Neural cell (in vitro differentiated cells): ENCODE measurements around the gene ACVR1B. TPM values are rescaled to one million over a fixed set of nuclear protein-coding genes. Genes with fewer than 3 reads are reported as not detected.

Experiments
- H2AFZ ChIP-seq: fragments of 200-600, 300-800 bp; sonication (generic), shearing (Covaris generic); 2 replicates; pipeline ENCODE4 v1.6.0; 2014; ENCODE audit warnings: low read depth, mild to moderate bottlenecking, antibody characterized with exemption, low read length, moderate library complexity
- H3F3A ChIP-seq: fragments of 200-600 bp; shearing (Covaris generic); 2 replicates; pipeline ENCODE4 v1.6.1; 2016; ENCODE audit warnings: mild to moderate bottlenecking, moderate library complexity, mixed read lengths, antibody characterized with exemption, low read length; ENCODE audit not compliant: insufficient read depth, poor library complexity, severe bottlenecking
- H3K27ac ChIP-seq: fragments of 200-600, 300-800 bp; sonication (generic), shearing (Covaris generic); 2 replicates; pipeline ENCODE4 v1.5.1; 2014; ENCODE audit warnings: mild to moderate bottlenecking, low read length, moderate library complexity
- H3K27me3 ChIP-seq: fragments of 300-800, 200-600 bp; sonication (generic), shearing (Covaris generic); 2 replicates; pipeline ENCODE4 v1.6.0; 2014; ENCODE audit warnings: mild to moderate bottlenecking, low read depth, low read length, moderate library complexity; ENCODE audit not compliant: insufficient read depth
- H3K36me3 ChIP-seq: fragments of 300-800, 200-600 bp; sonication (generic), shearing (Covaris generic); 2 replicates; pipeline ENCODE4 v1.5.1; 2014; ENCODE audit warnings: mild to moderate bottlenecking, antibody characterized with exemption, low read length, moderate library complexity; ENCODE audit not compliant: insufficient read depth
- H3K4me2 ChIP-seq: fragments of 300-800, 200-600 bp; sonication (generic), shearing (Covaris generic); 2 replicates; pipeline ENCODE4 v1.6.0; 2014; ENCODE audit warnings: mild to moderate bottlenecking, low read length
- H3K4me3 ChIP-seq: fragments of 300-800, 200-600 bp; sonication (generic), shearing (Covaris generic); 2 replicates; pipeline ENCODE4 v1.5.1; 2014; ENCODE audit warnings: mild to moderate bottlenecking, low read length, moderate library complexity
- H3K79me2 ChIP-seq: fragments of 200-600 bp; shearing (Covaris generic); replicated peaks from 2 replicates; pipeline ENCODE4 v1.6.0; 2014; ENCODE audit warnings: mild to moderate bottlenecking, low read length, moderate library complexity; ENCODE audit not compliant: insufficient read depth
- H3K9ac ChIP-seq: fragments of 300-800, 200-600 bp; sonication (generic), shearing (Covaris generic); 2 replicates; pipeline ENCODE4 v1.6.1; 2016; ENCODE audit warnings: mild to moderate bottlenecking, low read length, mixed read lengths
- H3K9me2 ChIP-seq: fragments of 200-600 bp; shearing (Covaris generic); 2 replicates; pipeline ENCODE4 v1.6.1; 2016; ENCODE audit warnings: mild to moderate bottlenecking, low read length, mixed read lengths; ENCODE audit not compliant: insufficient read depth
- H3K9me3 ChIP-seq: fragments of 200-600, 300-800 bp; sonication (generic), shearing (Covaris generic); 2 replicates; pipeline ENCODE4 v1.6.1; 2016; ENCODE audit warnings: mild to moderate bottlenecking, mixed run types, low read length, moderate library complexity, mixed read lengths
- H4K20me1 ChIP-seq: fragments of 200-600 bp; shearing (Covaris generic); 2 replicates; pipeline ENCODE4 v1.6.1; 2016; ENCODE audit warnings: mild to moderate bottlenecking, mixed run types; ENCODE audit not compliant: insufficient read depth
- EP300 ChIP-seq: fragments of 450-650 bp; conservative IDR thresholded peaks from 2 replicates; pipeline ENCODE4 v1.6.1; 2014; ENCODE audit warnings: antibody characterized with exemption, mild to moderate bottlenecking, moderate library complexity; ENCODE audit not compliant: poor library complexity, severe bottlenecking
- EZH2 ChIP-seq: fragments of 200-600, 300-800 bp; shearing (Covaris generic), sonication (generic); IDR thresholded peaks from 2 replicates; pipeline ENCODE4 v1.6.1; 2014; ENCODE audit warnings: antibody characterized with exemption, low read length, borderline replicate concordance, mild to moderate bottlenecking; ENCODE audit not compliant: insufficient read depth, poor library complexity, severe bottlenecking
- MXI1 ChIP-seq: fragments of 450-650 bp; conservative IDR thresholded peaks from 2 replicates; pipeline ENCODE4 v1.6.1; 2014; ENCODE audit warnings: antibody characterized with exemption, mild to moderate bottlenecking; ENCODE audit not compliant: poor library complexity, severe bottlenecking
- POLR2AphosphoS5 ChIP-seq: IDR thresholded peaks from 2 replicates; pipeline ENCODE4 v1.6.1; 2012
- RAD21 ChIP-seq: fragments of 450-650 bp; conservative IDR thresholded peaks from 2 replicates; pipeline ENCODE4 v1.6.1; 2014; ENCODE audit warnings: antibody characterized with exemption, mild to moderate bottlenecking, moderate library complexity
- REST ChIP-seq: IDR thresholded peaks from 2 replicates; pipeline ENCODE4 v1.6.1; 2012; ENCODE audit warnings: borderline replicate concordance
- SMC3 ChIP-seq: fragments of 450-650 bp; conservative IDR thresholded peaks from 2 replicates; pipeline ENCODE4 v1.6.1; 2014; ENCODE audit warnings: antibody characterized with exemption, mild to moderate bottlenecking, moderate library complexity; ENCODE audit not compliant: poor library complexity
- TAF1 ChIP-seq: IDR thresholded peaks from 2 replicates; pipeline ENCODE4 v1.6.1; 2012; ENCODE audit warnings: low read depth
- polyA plus RNA-seq: library from polyadenylated mRNA; depleted of rRNA; stranded (reverse); fragments of >200 nt; gene quantifications from 2 replicates; pipeline ENCODE4 v1.2.3, GENCODE V29; 2014
- TF ChIP-seq, protein P1 (sequence below): fragments of 450-650 bp; IDR thresholded peaks from 2 replicates; pipeline ENCODE4 v1.5.1; 2014; ENCODE audit warnings: antibody characterized with exemption, mild to moderate bottlenecking, moderate library complexity; ENCODE audit not compliant: poor library complexity, severe bottlenecking

ACVR1B gene
- polyA plus RNA-seq, 1 donor from 2014 or later = 47.2 TPM

GRCh38 chr12:51975196-51975595, 23.7 kb downstream of the ACVR1B start:
- no peaks in the 10 kb centered on the region for H3K9me3 ChIP-seq
- no peaks in the 10 kb centered on the region for H3K9me2 ChIP-seq
- H3K79me2 ChIP-seq = peaks cover 21% of the 10 kb centered on the region
- H3K9ac ChIP-seq = no peak overlapping the region
- no peak overlapping the region for H3K4me2 ChIP-seq
- no peak overlapping the region for H3K4me3 ChIP-seq
- no peak overlapping the region for H3K27ac ChIP-seq
- no peaks in the 10 kb centered on the region for H3K27me3 ChIP-seq
- H3F3A ChIP-seq = no peaks in the 10 kb centered on the region
- H4K20me1 ChIP-seq = peaks cover 37% of the 10 kb centered on the region
- no peak overlapping the region for H2AFZ ChIP-seq
- H3K36me3 ChIP-seq = peaks cover 6% of the 10 kb centered on the region
- TF ChIP-seq POLR2AphosphoS5 = no peak
- no peak for TF ChIP-seq TAF1
- TF ChIP-seq, protein P1, sequence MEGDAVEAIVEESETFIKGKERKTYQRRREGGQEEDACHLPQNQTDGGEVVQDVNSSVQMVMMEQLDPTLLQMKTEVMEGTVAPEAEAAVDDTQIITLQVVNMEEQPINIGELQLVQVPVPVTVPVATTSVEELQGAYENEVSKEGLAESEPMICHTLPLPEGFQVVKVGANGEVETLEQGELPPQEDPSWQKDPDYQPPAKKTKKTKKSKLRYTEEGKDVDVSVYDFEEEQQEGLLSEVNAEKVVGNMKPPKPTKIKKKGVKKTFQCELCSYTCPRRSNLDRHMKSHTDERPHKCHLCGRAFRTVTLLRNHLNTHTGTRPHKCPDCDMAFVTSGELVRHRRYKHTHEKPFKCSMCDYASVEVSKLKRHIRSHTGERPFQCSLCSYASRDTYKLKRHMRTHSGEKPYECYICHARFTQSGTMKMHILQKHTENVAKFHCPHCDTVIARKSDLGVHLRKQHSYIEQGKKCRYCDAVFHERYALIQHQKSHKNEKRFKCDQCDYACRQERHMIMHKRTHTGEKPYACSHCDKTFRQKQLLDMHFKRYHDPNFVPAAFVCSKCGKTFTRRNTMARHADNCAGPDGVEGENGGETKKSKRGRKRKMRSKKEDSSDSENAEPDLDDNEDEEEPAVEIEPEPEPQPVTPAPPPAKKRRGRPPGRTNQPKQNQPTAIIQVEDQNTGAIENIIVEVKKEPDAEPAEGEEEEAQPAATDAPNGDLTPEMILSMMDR = no peak
- no peak for TF ChIP-seq REST
- TF ChIP-seq SMC3 = no peak
- no peak for TF ChIP-seq EZH2
- no peak for TF ChIP-seq EP300
- TF ChIP-seq RAD21 = no peak

DNA sequence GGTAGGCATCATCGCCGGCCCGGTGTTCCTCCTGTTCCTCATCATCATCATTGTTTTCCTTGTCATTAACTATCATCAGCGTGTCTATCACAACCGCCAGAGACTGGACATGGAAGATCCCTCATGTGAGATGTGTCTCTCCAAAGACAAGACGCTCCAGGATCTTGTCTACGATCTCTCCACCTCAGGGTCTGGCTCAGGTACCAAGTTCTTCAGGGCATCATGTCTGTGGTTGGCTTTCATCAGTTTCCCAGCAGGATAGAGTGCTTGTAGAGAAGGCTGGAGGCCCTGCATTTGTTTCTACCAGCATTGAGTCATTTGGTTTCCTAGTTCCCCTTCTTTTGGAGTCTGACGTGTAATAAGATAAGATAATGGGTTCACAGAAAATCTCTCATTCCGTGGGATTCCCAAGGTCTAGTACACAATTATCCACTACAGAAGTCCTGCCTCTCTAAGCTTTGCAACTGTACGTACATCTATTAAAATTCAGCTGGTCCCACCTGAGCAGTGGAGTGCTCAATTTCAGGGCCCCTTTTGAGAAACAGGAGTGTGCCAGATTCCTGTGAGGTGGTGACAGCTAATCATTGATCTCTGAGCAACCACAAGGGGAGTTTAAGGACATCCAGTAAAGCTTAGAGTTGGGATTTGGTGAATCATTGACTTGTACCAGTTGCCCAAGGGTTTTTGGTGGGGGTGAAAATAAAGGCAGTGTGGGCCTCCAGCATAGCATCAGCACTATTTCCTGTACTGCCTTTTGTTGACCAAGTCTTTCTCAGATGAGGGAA, 25.1 kb downstream of the ACVR1B start:
- Histone ChIP-seq H3K4me3 (no peak overlapping the region), H2AFZ (no peak overlapping the region), H3K9me3 (no peaks in the 10 kb centered on the region), H3K36me3 (peaks cover 6% of the 10 kb centered on the region), H3K27ac (no peak overlapping the region), H3K27me3 (no peaks in the 10 kb centered on the region), H3K9ac (no peak overlapping the region), H3K9me2 (no peaks in the 10 kb centered on the region), H4K20me1 (peaks cover 33% of the 10 kb centered on the region), H3K79me2 (peaks cover 21% of the 10 kb centered on the region), H3F3A (no peaks in the 10 kb centered on the region), H3K4me2 (no peak overlapping the region)
- TF ChIP-seq REST = no peak
- no peak for TF ChIP-seq MXI1
- TF ChIP-seq, protein P1 = no peak
- TF ChIP-seq EP300 = no peak
- no peak for TF ChIP-seq RAD21
- no peak for TF ChIP-seq EZH2
- TF ChIP-seq TAF1 = no peak
- no peak for TF ChIP-seq POLR2AphosphoS5
- TF ChIP-seq SMC3 = no peak
